GM15510 (cell line): Measurements from ENCODE around the gene INSIG2.

Experiments
- POLR2A ChIP-seq: IDR thresholded peaks from 3 replicates; pipeline ENCODE4 v1.6.1; 2011; ENCODE audit warnings: borderline replicate concordance; ENCODE audit not compliant: insufficient read length; ENCODE audit errors: extremely low read depth

The INSIG2 gene

DNA sequence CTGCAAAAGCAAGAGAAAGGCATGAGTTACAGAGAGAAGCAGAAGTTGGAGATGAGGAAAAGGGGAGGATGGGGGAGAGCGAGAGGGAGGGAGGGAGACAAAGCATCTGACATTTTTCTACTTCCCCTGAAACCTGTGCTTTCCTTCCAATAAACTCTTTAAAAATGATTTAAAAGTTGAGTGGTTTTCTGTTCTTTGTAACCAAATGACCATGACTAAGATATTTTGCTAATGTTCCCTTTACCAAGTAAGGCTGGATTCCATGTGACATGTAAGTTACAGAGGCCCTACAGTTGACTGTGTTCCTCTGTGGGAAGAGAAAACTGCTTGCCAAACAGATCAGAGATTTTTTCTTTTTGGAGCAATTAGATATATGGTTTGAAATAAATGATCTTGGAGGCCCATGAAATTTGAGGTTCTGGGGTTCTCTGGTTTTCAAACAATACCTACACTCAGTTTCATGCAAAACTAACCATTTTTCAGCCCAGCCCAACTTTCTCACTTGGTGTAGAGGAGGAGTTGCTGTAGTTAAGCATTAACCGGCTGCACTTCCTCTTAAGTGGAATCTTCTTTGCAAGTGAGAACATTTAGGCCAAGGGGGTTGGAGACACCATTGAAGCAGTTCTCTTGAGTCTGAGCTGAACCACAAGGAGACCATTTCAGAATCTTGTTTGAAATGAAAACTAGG is 34.5 kb downstream of the INSIG2 start:
- no peak for TF ChIP-seq POLR2A

DNA sequence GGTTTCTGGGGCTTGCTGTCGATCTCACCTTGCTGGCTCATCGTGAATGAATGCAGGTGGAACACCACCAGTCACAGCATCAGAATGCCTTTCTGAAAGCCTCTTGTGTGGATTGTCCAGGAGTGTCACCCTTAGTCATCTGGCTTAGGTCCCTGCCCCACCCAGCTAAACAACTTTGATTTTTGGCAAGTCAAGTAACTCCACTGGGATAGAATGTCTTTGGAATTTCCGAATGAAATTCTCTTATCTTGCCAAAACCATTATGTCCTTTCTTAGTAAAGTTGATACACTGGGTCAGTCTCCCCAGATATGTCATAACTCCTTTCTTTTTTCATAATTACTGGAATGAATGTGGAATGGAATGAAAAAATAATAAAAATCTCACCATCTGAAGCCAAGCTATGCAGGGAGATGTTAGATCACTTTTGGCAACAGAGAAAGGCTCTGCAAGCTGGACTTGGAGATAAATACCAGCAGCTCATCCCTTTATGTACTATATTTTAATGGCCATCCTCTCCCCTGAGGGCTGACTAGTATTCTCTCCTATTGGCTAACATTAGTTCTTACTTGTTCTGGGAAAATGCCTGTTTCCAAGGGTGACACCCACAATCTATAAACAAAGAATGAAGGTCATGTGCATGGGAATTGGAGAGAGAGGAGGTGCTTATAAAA is 35.4 kb downstream of the INSIG2 start:
- TF ChIP-seq POLR2A: no peak

DNA sequence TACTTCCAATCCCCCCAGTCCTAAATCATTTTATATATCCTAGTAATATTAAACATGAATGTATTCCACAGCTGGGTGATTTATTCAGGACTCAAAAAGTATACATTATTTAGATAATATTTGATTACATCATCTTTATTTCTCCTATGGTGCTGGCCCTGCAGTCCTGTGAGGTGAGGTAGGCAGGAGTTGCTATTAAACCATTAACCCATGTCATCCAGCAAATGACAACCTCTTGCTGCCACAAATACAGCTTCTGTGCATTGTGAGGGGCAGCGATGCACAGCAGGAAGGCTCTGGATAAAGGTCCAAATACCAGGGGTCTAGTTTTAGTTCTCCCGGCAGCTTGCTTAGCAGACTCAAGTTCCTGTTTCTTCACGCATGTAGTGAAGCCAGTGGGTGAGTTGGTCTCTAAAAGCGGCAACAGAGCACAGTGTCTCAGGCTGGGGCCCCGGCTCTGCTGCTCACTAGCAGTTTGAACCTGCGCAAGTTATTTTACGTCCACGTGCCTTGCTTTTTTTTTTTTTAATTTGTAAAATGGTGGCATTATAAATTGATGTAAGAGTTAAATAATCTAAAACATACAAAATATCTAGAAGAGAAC is 36.1 kb downstream of the INSIG2 start:
- TF ChIP-seq POLR2A: no peak

DNA sequence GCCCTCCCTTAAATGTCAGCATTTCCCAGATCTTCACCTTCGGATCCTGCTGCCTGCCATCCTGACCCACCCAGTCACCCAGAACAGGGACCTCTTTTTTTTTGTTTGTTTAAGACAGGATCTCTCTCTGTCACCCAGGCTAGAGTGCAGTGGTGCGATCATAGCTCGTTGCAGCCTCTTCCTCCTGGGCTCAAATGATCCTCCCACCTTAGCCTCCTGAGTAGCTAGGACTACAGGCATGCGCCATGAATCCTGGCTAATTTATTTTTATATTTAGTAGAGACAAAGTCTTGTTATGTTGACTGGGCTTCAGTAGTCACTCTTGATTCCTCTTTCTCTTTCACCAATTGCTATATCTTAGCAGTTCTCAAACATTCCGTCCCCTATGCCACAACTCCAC is 39.0 kb downstream of the INSIG2 start:
- no peak for TF ChIP-seq POLR2A

DNA sequence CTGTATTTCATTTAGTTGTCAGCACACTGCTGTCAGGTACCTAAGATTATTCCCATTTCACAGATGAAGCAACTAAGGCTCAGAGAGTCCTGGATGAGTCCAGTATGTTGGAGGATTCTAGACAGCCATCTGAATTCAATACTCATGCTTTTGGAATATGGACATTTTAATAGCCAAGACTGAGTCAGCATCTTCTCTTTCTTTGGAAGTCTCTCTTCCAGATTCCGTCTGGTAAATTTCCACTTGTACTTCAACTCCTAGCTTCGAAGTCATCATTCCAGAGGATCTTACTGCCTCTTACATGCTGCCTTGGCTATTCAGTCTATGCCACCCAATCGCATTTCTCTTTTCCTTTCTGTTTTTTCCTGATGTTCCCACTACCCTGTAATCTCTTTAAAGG is 40.6 kb downstream of the INSIG2 start:
- TF ChIP-seq POLR2A: no peak

DNA sequence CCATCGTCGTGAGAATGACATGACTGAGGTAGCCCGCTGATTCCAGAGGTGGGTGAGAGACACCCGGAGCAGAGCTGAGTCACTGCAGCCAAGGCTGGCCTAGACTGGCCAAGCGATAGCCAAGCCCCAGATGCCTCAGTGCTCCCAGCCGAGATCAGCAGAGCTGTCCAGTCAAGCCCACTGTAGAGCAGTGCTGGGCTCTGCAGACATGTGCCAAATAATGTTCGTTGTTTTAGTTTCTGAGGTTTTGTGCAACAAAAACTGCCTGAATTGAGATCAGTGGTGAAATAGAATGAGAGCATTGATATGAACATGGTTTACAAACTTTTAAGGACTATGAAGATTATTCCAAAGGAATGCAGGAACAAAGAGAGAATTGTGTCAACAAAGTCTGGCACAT is 42.1 kb downstream of the INSIG2 start:
- no peak for TF ChIP-seq POLR2A

DNA sequence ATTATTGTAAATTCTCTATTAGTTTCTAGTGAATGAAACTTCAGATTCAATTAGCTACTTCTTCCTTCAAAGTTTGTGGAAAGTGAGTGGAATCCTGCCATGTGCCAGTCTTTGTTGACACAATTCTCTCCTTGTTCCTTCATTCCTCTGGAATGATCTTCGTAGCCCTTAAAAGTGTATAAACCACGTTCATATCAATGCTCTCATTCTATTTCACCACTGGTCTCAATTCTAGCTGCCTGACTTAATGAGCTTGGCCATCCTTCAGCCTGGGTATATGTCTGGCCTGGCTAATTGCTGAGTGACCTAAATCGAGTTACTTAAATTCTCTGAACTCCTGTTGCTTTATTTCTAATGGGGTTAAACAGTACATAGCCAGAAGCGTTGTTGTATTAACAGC is 43.5 kb downstream of the INSIG2 start:
- no peak for TF ChIP-seq POLR2A

DNA sequence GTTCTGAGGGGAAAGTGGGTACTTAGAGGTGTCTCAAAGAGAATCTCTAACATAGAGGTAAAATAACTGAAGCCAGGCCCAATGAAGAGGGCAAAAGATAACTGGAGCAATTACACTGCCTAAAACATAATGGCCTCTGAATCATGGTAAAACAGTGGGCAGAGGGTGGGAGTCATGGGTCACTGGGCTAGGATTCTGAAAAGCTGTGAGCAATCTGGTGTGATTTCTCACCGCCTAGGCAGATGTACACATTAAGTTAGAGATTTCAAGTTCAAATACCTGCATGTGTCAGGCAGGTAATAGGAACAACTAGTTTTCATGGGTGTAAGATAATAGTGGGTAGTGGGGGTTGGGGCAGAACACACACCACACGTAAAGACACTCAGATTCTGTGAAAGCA is 45.6 kb downstream of the INSIG2 start:
- no peak for TF ChIP-seq POLR2A

DNA sequence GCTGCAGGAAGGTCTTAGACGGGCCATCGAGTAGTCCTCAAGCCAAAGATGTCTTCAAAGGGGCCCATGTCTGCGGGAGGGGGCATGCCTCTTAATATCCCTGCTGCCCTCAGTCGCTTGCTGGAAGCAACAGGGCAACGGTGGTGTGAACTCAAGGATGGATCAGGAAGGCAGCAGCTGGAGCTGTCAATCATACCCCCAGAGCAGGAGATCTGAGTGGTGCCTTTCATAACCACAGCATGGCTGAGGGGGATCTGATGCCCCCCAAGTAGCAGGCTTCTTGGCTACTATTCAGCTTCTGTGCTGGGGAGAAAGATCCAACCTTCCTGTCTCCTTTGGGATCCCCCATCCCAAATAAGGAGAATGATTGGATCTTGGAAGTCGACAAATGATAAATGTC is 46.4 kb downstream of the INSIG2 start:
- no peak for TF ChIP-seq POLR2A

DNA sequence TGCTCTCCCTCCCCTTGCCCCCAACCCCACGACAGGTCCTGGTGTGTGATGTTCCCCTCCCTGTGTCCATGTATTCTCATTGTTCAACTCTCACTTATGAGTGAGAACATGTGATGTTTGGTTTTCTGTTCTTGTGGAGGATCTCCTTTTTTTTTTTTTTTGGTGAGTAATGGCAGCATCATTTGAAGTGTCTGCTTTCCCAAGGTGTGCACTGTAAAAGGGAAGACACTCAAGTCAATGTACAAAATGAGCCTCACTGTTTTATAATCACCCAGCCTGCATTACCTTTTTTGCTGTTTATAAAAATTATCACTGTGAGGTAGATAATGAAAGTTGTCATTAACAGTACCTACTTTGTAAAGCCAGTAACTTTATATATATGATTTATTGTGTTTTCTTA is 56.9 kb downstream of the INSIG2 start:
- no peak for TF ChIP-seq POLR2A

DNA sequence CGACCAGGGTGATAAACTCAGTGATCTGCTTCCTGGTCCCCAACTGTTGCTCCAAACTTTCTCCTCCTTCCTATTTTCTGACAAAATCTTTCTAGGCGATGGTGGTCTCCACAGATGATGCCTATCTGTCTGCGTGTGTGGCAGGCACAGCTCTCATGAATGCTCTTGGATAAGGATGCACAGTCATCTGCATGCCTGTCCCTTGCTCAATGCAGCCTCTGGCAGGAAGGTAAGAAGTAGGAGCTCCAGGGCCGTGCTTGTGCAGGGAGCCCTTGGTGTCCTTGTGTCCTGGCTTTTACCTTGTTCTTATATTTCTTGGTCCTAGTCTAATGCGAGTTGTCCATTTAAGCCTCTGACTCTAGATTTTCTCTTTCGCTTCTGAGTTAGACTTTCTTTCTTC is 57.5 kb downstream of the INSIG2 start:
- TF ChIP-seq POLR2A: no peak

DNA sequence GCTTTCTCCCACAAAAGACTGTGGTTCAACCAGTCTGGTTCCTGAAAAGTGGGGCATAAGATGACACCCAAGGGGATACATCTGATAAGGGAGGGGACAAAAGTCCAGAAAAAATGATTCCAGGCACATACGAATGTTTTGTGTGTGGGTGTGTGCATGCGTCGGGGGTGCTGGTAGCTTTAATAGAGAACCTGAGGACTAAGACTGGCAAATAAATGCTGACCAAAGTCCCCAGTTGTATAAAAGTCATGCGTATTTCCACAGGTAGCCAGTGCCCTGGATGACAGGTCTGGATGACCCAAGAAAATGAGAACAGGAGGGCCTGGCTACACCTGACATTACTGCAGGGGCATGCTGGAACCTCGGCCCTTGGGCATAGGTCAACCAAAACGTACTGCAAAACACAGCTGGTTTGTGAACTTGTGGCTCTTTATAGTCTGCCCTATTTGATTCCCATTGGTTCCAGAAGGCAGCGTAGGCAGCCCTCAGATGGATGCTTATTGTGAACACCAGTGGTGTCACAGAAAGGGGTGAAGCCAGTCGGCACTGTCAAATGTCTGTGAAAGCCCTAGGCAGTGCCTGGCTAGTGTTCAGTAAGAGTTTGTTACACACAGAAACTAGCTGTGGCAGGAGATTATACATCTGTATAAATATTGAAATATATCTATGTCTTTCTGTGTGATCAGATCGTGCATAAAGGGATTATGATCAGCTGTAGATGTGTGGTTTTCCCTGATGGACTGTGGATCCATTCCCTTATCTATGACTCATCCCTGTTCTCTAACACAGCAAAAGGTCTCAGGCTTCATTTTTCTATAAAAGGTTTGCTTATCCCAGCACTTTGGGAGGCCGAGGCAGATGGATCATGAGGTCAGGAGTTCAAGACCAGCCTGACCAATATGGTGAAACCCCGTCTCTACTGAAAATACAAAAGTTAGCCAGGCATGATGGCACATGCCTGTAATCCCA is 58.3 kb downstream of the INSIG2 start:
- no peak for TF ChIP-seq POLR2A

DNA sequence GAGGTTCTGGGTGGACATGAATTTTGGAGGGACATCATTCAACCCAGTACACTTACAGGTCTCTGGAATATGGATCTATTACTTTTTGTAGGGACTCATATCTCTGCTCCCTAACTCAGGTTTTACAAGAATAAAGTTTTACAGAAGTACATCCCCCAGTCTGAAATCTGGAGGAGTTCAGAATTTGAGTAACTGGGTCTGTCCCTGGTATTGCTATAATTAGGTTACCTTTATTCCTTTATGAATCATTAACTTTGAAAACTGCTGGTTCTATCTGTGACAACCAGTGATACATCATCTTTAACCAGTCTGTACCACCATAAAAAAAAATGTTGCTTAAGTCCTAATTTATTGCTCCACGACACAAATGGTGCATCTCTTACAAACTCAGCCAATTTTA is 59.9 kb downstream of the INSIG2 start:
- no peak for TF ChIP-seq POLR2A

DNA sequence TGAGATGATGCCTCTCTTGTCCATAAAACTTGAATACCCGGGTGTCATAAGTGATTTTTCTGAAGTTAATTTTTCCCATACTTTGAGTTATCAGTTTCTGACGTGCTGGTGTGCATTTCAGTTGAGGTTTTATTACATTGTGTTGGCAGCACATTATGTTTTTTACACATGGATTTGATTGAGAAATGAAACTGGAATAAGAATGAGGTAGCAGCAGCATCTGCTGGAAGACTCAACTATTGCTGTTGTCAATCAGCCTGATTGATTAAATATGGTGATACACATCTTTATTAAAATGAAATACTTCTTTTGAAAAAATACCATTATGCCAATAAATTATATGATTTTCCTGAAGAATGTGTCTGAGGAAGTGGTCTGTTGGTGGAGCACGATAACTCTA is 60.5 kb downstream of the INSIG2 start:
- no peak for TF ChIP-seq POLR2A

DNA sequence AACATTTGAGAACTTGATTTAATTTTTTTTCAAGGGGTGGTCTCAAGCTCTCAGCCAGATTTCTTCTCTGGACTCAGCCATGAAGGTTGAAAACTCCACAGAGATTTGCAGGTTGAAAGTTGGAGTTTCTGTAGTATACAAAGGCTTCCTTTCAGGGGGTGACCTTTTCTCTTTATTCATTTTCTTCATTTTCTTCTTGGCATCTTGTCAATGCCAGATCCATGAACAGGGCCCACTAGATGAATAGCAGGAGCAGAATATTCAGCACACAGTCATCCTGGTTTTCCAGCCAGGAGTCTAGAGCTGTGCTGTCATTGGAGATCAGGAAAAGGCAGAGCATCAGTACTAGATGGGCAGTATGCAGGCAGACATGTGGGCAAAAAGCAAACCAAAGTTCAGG is 62.0 kb downstream of the INSIG2 start:
- TF ChIP-seq POLR2A: no peak

DNA sequence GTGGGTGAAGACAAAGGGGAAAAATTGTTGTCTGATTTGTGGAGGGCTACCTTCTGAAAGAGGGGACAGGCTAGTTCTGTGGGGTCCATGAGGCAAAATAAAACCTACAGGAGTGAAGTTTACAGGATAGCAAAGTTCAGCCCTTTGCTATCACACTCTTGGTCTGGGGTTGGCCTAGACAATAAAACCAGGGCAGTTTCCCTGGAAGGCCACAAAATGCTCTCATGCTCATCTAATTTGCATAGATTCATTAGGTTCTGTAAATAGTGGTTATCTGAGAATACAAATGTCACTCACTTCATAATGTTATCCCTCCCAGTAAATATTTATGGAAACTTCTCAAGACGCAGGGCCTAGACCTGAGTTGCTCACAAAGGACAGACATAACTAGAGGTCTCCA is 63.6 kb downstream of the INSIG2 start:
- TF ChIP-seq POLR2A: no peak

DNA sequence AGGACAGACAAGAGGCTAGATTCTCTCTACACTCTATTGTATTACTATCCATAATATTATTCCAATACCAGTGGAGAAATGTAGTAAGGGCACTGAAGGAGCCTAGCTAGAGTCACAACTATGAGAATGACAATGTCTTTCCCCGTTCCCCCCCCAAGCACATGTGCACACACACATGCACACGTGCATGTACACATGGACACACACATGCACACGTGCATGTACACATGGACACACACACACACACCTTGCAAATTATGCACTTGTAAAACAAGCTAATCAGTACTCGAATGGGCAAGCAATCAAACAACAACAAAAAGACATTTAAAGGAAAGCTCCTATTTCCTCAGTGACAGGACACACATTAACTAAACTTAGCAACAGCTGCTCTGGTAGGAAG is 65.2 kb downstream of the INSIG2 start:
- TF ChIP-seq POLR2A: no peak
